Measurements from ENCODE around the gene PTPN6.
A peak's percentile ranks its signal among the peaks of the same experiment; 100 is the strongest.

PTPN6 gene

GRCh38 chr12:6974180-6974579 lies 23.0 kb downstream of the PTPN6 start:
- no peaks in the 10 kb centered on the region for H3K27me3 Mint-ChIP-seq
- DNase-seq (ENCODE audit: low spot score in 2 of 2): no peak
- no peak overlapping the region for H3K27ac Mint-ChIP-seq
- H3K4me1 Mint-ChIP-seq: peaks cover 18% of the 10 kb centered on the region
- H3K36me3 Mint-ChIP-seq: peaks cover 13% of the 10 kb centered on the region
- no peaks in the 10 kb centered on the region for H3K9me3 Mint-ChIP-seq
- no peak for ATAC-seq (ENCODE audit: low read depth)
- H3K4me3 Mint-ChIP-seq: no peak overlapping the region

- peaks cover 12% of the 10 kb centered on the region for H3K36me3 Mint-ChIP-seq
- no peak for ATAC-seq (ENCODE audit: low read depth)
- H3K27ac Mint-ChIP-seq: no peak overlapping the region
Observed at GRCh38 chr12:6975297-6976032, 24.3 kb downstream of the PTPN6 start.

GRCh38 chr12:6977653-6978052 lies 26.5 kb downstream of the PTPN6 start:
- no peak for ATAC-seq (ENCODE audit: low read depth)
- no peak overlapping the region for H3K27ac Mint-ChIP-seq
- H3K4me1 Mint-ChIP-seq: peaks cover 4% of the 10 kb centered on the region
- no peaks in the 10 kb centered on the region for H3K9me3 Mint-ChIP-seq
- H3K4me3 Mint-ChIP-seq: no peak overlapping the region
- H3K27me3 Mint-ChIP-seq: no peaks in the 10 kb centered on the region
- DNase-seq (ENCODE audit: low spot score in 2 of 2): no peak
- H3K36me3 Mint-ChIP-seq: peaks cover 14% of the 10 kb centered on the region

More at GRCh38 chr12:6975297-6976032, 24.3 kb downstream of the PTPN6 start:
- no peak for DNase-seq (ENCODE audit: low spot score in 2 of 2)
- Mint-ChIP-seq H3K9me3 (no peaks in the 10 kb centered on the region), H3K27me3 (no peaks in the 10 kb centered on the region), H3K4me1 (peaks cover 14% of the 10 kb centered on the region), H3K4me3 (no peak overlapping the region)

DNA sequence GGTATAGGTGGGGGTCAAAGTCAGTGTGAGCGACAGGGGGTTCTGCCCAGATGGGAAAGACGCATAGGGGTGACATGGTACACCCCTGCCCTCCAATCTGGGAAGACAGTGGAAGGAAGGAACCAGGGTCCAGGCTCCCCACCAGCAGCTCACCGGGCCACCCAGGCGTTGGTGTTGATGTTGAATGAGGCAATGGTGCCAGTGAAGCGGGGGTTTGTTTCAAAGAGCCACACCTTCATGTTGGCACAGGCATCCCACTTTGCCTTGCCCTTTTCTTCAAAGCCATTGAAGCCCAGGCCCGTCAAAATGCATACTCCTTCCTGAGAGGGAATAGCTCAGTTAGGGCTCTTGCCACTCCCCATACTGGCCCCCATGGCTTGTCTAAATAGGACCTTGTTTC lies 27.0 kb downstream of the PTPN6 start:
- H3K36me3 Mint-ChIP-seq: peaks cover 14% of the 10 kb centered on the region
- no peak overlapping the region for H3K4me3 Mint-ChIP-seq
- H3K27ac Mint-ChIP-seq: no peak overlapping the region
- no peaks in the 10 kb centered on the region for H3K27me3 Mint-ChIP-seq
- peaks cover 2% of the 10 kb centered on the region for H3K4me1 Mint-ChIP-seq
- ATAC-seq (ENCODE audit: low read depth): no peak
- no peaks in the 10 kb centered on the region for H3K9me3 Mint-ChIP-seq
- no peak for DNase-seq (ENCODE audit: low spot score in 2 of 2)

DNA sequence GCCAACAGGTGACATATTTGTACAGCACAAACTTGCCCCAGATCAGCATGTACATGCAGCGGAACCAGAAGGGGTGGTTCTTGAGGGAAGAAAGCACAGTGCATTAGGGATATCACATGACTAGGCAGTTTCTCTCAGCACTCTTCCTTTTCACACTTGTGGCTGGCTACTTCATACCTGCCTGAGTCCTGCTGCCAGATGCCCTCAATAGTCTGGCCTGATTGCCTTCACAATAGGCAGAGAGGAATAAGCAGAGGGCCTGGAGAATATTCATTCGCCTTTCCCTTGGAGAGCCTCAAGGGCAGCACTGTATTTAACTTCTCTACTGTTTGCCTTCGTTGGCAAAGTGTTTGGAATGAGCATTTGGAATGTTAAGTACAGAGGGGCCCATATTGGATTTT lies 27.5 kb downstream of the PTPN6 start:
- DNase-seq (ENCODE audit: low spot score in 2 of 2): no peak
- H3K4me1 Mint-ChIP-seq: no peaks in the 10 kb centered on the region
- no peaks in the 10 kb centered on the region for H3K9me3 Mint-ChIP-seq
- H3K36me3 Mint-ChIP-seq: peaks cover 15% of the 10 kb centered on the region
- no peak overlapping the region for H3K4me3 Mint-ChIP-seq
- H3K27ac Mint-ChIP-seq: peak overlapping the region; percentile 14
- ATAC-seq (ENCODE audit: low read depth): no peak
- H3K27me3 Mint-ChIP-seq: no peaks in the 10 kb centered on the region

DNA sequence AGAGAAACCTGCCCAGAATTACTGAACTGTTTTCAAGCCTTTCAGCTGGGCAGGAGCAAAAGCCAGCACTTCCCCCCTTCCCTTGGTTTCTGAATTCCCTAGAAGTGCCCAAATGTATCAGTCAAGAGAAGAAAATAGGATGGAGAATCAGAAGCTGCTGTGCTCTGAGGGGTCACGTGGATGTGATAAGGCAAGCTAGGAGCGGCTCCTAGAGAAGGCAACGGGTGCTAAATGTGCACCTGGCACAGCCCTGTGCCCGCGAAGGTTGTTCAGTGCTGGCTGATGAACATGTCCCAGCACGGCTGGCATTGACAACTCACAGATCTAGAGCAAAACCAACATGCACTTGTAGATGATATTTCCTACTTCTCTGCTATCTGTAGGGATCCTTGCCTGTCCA lies 27.9 kb downstream of the PTPN6 start:
- H3K4me3 Mint-ChIP-seq: no peak overlapping the region
- H3K36me3 Mint-ChIP-seq: peaks cover 15% of the 10 kb centered on the region
- ATAC-seq (ENCODE audit: low read depth) (no peak), DNase-seq (ENCODE audit: low spot score in 2 of 2) (no peak)
- H3K4me1 Mint-ChIP-seq: no peaks in the 10 kb centered on the region
- no peaks in the 10 kb centered on the region for H3K9me3 Mint-ChIP-seq
- H3K27me3 Mint-ChIP-seq: no peaks in the 10 kb centered on the region
- peak overlapping the region; percentile 14 for H3K27ac Mint-ChIP-seq

- Mint-ChIP-seq H3K27ac (peak overlapping the region; percentile 17), H3K27me3 (no peaks in the 10 kb centered on the region), H3K36me3 (peaks cover 15% of the 10 kb centered on the region), H3K4me1 (no peaks in the 10 kb centered on the region), H3K9me3 (no peaks in the 10 kb centered on the region), H3K4me3 (no peak overlapping the region)
- DNase-seq (ENCODE audit: low spot score in 2 of 2) (no peak), ATAC-seq (ENCODE audit: low read depth) (no peak)
Observed at GRCh38 chr12:6979453-6979852, 28.3 kb downstream of the PTPN6 start.

DNA sequence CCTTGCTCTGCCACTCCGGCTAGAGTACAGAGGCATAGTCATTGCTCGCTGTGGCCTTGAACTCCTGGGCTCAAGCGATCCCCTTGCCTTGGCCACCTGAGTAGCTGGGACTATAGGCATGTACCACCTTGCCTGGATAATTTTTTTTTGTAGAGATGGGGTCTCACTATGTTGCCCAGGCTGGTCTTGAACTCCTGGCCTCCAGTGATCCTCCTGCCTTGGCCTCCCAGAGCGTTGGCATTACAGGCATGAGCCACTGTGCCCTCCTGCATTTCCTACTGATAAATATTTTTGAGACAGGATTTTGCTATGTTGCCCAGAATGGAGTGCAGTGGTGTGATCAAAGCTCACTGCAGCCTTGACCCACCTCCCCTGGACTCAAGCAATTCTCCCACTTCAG lies 28.9 kb downstream of the PTPN6 start:
- Mint-ChIP-seq H3K4me1 (no peaks in the 10 kb centered on the region), H3K27ac (no peak overlapping the region), H3K4me3 (no peak overlapping the region), H3K9me3 (no peaks in the 10 kb centered on the region), H3K36me3 (peaks cover 13% of the 10 kb centered on the region), H3K27me3 (no peaks in the 10 kb centered on the region)
- DNase-seq (ENCODE audit: low spot score in 2 of 2) (no peak), ATAC-seq (ENCODE audit: low read depth) (no peak)

DNA sequence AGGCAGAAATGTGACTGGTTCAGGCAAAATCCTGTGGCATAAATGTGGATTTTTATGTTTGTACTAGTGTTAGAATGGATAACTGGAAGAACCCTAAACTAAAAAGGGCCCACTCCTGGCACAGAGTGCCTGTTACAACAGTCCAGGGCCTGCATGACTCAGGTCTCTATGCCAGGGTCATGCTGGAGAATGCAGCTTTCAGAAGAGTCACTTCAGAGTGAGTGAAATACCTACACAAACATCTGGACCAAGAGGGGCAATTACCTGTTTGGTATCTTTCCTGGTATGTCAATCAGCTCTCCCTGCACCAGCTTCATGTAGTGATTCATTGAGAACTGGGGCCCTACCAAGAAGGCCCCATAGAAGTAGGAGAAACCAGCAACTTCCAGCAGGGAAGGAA lies 29.6 kb downstream of the PTPN6 start:
- Mint-ChIP-seq H3K4me1 (no peaks in the 10 kb centered on the region), H3K27me3 (no peaks in the 10 kb centered on the region), H3K36me3 (peaks cover 13% of the 10 kb centered on the region), H3K4me3 (no peak overlapping the region), H3K9me3 (no peaks in the 10 kb centered on the region), H3K27ac (no peak overlapping the region)
- ATAC-seq (ENCODE audit: low read depth) (no peak), DNase-seq (ENCODE audit: low spot score in 2 of 2) (no peak)

DNA sequence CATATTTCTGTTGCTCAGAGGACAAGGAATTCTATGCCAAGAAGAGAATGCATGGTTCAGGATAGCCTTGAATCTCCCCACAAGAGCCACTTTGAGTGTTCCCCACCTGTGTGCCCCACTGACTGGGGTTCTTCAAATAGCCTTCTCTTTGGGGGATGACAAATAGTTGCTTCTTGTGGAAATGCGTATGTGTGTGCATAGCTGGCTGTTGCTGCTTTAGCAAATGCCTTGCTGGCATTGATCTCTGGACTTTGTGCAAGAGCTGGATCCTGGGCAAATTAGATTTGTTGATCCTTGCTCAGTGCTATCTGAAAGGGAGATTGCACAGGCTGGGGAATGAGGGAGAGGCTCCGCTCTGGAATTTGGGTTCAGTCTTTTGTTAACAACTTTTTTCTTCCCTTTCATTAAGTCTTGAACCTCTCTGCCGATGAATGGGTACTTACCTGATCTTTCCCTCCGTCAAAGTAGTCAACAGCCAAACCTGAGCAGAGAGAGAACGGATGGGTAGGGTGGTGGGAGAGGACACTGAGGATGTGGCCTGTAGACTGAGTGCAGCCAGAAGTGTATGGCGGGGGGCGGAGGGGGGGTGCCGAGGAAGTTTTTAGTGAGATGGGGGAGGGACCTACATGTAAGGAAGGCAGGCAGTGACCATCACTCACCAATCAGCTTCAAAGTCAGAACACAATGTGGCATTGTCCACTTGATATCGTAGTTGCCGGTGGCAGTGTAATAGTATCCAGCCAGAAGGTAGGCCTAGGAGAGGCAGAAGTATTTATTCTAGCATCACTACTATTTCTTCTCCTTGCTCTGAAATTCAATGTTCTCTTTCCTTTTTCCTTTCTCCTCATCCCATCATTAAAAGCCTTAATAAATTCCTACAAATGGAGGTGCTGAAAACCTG lies 30.2 kb downstream of the PTPN6 start:
- DNase-seq (ENCODE audit: low spot score in 2 of 2) (no peak), ATAC-seq (ENCODE audit: low read depth) (no peak)
- H3K27me3 Mint-ChIP-seq: no peaks in the 10 kb centered on the region
- no peak overlapping the region for H3K4me3 Mint-ChIP-seq
- H3K27ac Mint-ChIP-seq: peak overlapping the region; percentile 14
- peaks cover 10% of the 10 kb centered on the region for H3K36me3 Mint-ChIP-seq
- no peaks in the 10 kb centered on the region for H3K9me3 Mint-ChIP-seq
- no peaks in the 10 kb centered on the region for H3K4me1 Mint-ChIP-seq

- no peak overlapping the region for H3K27ac Mint-ChIP-seq
Observed at GRCh38 chr12:6982532-6982931, 31.4 kb downstream of the PTPN6 start.

DNA sequence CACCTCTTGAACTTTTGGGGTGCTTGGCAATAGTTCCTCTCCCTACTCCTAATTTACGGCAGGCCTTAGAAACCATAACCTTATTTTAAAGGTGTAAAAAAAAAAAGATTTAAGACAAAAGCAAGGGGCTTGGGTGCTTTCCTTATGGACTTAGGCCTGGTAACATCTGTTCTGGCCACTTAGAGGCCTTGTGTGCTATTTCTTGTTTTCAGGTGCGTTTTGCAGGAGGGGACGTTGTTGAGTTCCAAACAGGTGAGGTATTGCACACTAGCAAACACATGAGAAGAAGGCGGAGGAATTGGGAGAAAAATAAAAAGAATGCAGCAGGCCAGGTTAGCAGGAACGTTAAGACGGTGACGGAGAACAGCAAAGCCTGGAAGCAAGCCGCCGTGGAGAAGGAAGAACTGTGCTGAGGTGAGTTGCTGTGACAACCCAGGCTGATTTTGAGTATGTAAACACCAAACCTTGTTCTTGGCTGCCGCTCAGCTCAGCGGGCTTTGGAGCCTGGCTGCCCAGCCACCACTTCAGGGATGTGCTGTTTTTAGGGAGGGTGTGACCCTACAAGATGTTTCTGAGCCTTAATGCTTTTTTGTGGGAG lies 36.9 kb downstream of the PTPN6 start:
- no peaks in the 10 kb centered on the region for H3K9me3 Mint-ChIP-seq
- no peaks in the 10 kb centered on the region for H3K4me1 Mint-ChIP-seq
- ATAC-seq (ENCODE audit: low read depth) (no peak), DNase-seq (ENCODE audit: low spot score in 2 of 2) (no peak)
- no peak overlapping the region for H3K4me3 Mint-ChIP-seq
- no peaks in the 10 kb centered on the region for H3K27me3 Mint-ChIP-seq
- H3K36me3 Mint-ChIP-seq: peaks cover 5% of the 10 kb centered on the region
- no peak overlapping the region for H3K27ac Mint-ChIP-seq

More at GRCh38 chr12:6982532-6982931, 31.4 kb downstream of the PTPN6 start:
- ATAC-seq (ENCODE audit: low read depth): no peak
- Mint-ChIP-seq H3K4me3 (no peak overlapping the region), H3K9me3 (no peaks in the 10 kb centered on the region), H3K27me3 (no peaks in the 10 kb centered on the region), H3K4me1 (no peaks in the 10 kb centered on the region), H3K36me3 (peaks cover 8% of the 10 kb centered on the region)
- no peak for DNase-seq (ENCODE audit: low spot score in 2 of 2)

- no peak for ATAC-seq (ENCODE audit: low read depth)
- no peaks in the 10 kb centered on the region for H3K9me3 Mint-ChIP-seq
- H3K27ac Mint-ChIP-seq: no peak overlapping the region
- DNase-seq (ENCODE audit: low spot score in 2 of 2): no peak
- H3K4me3 Mint-ChIP-seq: no peak overlapping the region
- peaks cover 15% of the 10 kb centered on the region for H3K36me3 Mint-ChIP-seq
- H3K27me3 Mint-ChIP-seq: no peaks in the 10 kb centered on the region
- no peaks in the 10 kb centered on the region for H3K4me1 Mint-ChIP-seq
Observed at GRCh38 chr12:6996040-6996441, 44.9 kb downstream of the PTPN6 start.

- peaks cover 6% of the 10 kb centered on the region for H3K4me1 Mint-ChIP-seq
- no peaks in the 10 kb centered on the region for H3K27me3 Mint-ChIP-seq
- H3K36me3 Mint-ChIP-seq: peaks cover 17% of the 10 kb centered on the region
- H3K27ac Mint-ChIP-seq: no peak overlapping the region
- H3K9me3 Mint-ChIP-seq: no peaks in the 10 kb centered on the region
- DNase-seq (ENCODE audit: low spot score in 2 of 2) (no peak), ATAC-seq (ENCODE audit: low read depth) (no peak)
- no peak overlapping the region for H3K4me3 Mint-ChIP-seq
Observed at GRCh38 chr12:6998715-6999451, 47.7 kb downstream of the PTPN6 start.

All from memory B cell (primary cell).